Endothelial cell of umbilical vein (primary cell): ENCODE measurements around the gene ITGA2B. TPM values are rescaled to one million over a fixed set of nuclear protein-coding genes. Genes with fewer than 3 reads are reported as not detected.

Source experiments
- BruUV-seq: library from RNA; stranded (reverse); fragments of 400-500 nt; replicated peaks from 2 replicates; lab custom pipeline; 2021; lab: Mats Ljungman, UMichigan
- CTCF ChIA-PET: fragments of 300-600, 350-600 bp; sonication (Branson Sonifier 250); formaldehyde crosslinking; loops from one replicate; lab custom pipeline; 2021; ENCODE audit warnings: antibody characterized with exemption, inconsistent platforms; lab: Charles Lee
- POLR2A ChIA-PET: fragments of 300-600, 350-600 bp; sonication (Branson Sonifier 250); formaldehyde crosslinking; loops from one replicate; lab custom pipeline; 2021; ENCODE audit warnings: antibody characterized with exemption, inconsistent platforms; lab: Charles Lee
- DNase-seq: peaks from one replicate; pipeline ENCODE4 v3.0.0-alpha.2; 2011; ENCODE audit warnings: low read depth, low spot score
- FAIRE-seq: peaks from 2 replicates; lab custom pipeline; 2011; peaks lifted over from hg19 to GRCh38; lab: Jason Lieb, UNC
- H2AFZ ChIP-seq: 2 replicates; pipeline ENCODE4 v1.6.0; 2012; ENCODE audit warnings: low read depth, low read length, control low read depth, inconsistent platforms
- H3K27ac ChIP-seq: 2 replicates; pipeline ENCODE4 v1.5.1; 2011; ENCODE audit warnings: low read depth, mild to moderate bottlenecking, control low read depth, low read length, moderate library complexity; ENCODE audit not compliant: insufficient read depth
- H3K27me3 ChIP-seq, 2 experiments: 2 replicates each; pipeline versions ENCODE4 v1.6.0 to v1.6.1; 2011; ENCODE audit warnings: low read length in 2 of 2, mixed read lengths in 1 of 2; ENCODE audit not compliant: control insufficient read depth in 2 of 2, insufficient read depth in 2 of 2
- H3K36me3 ChIP-seq, 2 experiments: 2 replicates in 1 of 2; 3 replicates in 1 of 2; pipeline ENCODE4 v1.5.1; 2011; ENCODE audit warnings: low read length in 2 of 2, mild to moderate bottlenecking in 1 of 2, moderate library complexity in 1 of 2; ENCODE audit not compliant: control insufficient read depth in 2 of 2, insufficient read depth in 2 of 2; ENCODE audit errors: extremely low read depth in 1 of 2
- H3K4me1 ChIP-seq: 3 replicates; pipeline ENCODE4 v1.5.1; 2011; ENCODE audit warnings: mild to moderate bottlenecking, low read length; ENCODE audit not compliant: control insufficient read depth, insufficient read depth; ENCODE audit errors: extremely low read depth
- H3K4me2 ChIP-seq: 2 replicates; pipeline ENCODE4 v1.6.1; 2011; ENCODE audit warnings: low read length, control low read depth, mixed read lengths; ENCODE audit not compliant: insufficient read depth
- H3K4me3 ChIP-seq, 3 experiments: fragments of 200-600 bp in 1 of 3; sonication (generic), shearing (Covaris generic) in 1 of 3; replicated peaks in 1 of 3; 2 replicates each; pipeline ENCODE4 v1.5.1; 2011 to 2016; ENCODE audit warnings: control low read depth in 3 of 3, low read length in 3 of 3, mild to moderate bottlenecking in 2 of 3, inconsistent platforms in 1 of 3, low read depth in 1 of 3, moderate library complexity in 1 of 3; ENCODE audit not compliant: insufficient read depth in 1 of 3
- H3K79me2 ChIP-seq: 2 replicates; pipeline ENCODE4 v1.6.0; 2012; ENCODE audit warnings: low read length, inconsistent platforms; ENCODE audit not compliant: control insufficient read depth, insufficient read depth
- H3K9ac ChIP-seq: replicated peaks from 2 replicates; pipeline ENCODE3; 2011; ENCODE audit warnings: low read length, control low read depth; ENCODE audit not compliant: insufficient read depth; ENCODE audit errors: extremely low read depth
- H3K9me1 ChIP-seq: replicated peaks from 3 replicates; pipeline ENCODE4 v1.6.0; 2011; ENCODE audit warnings: mild to moderate bottlenecking, low read length; ENCODE audit not compliant: control insufficient read depth, insufficient read depth; ENCODE audit errors: extremely low read depth
- H3K9me3 ChIP-seq: replicated peaks from 2 replicates; pipeline ENCODE4 v1.5.1; 2012; ENCODE audit warnings: low read length, inconsistent platforms; ENCODE audit not compliant: control insufficient read depth, insufficient read depth
- H4K20me1 ChIP-seq: replicated peaks from 2 replicates; pipeline ENCODE3; 2011; ENCODE audit warnings: mild to moderate bottlenecking, low read length; ENCODE audit not compliant: control insufficient read depth, insufficient read depth; ENCODE audit errors: extremely low read depth
- CTCF ChIP-seq, 2 donors: IDR thresholded peaks; 1 replicate in 1 of 2; 2 replicates in 1 of 2; pipeline ENCODE4 v1.5.1; 2011; ENCODE audit warnings: low read length in 2 of 2, mild to moderate bottlenecking in 2 of 2, moderate library complexity in 2 of 2, control low read depth in 1 of 2, inconsistent platforms in 1 of 2, low read depth in 1 of 2; ENCODE audit not compliant: insufficient read depth in 1 of 2; ENCODE audit errors: extremely low read depth in 1 of 2
- EZH2 ChIP-seq: IDR thresholded peaks from 2 replicates; pipeline ENCODE4 v1.6.1; 2012; ENCODE audit warnings: borderline replicate concordance, low read depth, mild to moderate bottlenecking, moderate library complexity, low read length, inconsistent platforms; ENCODE audit not compliant: severe bottlenecking
- FOS ChIP-seq: IDR thresholded peaks from 2 replicates; pipeline ENCODE4 v1.6.1; 2011; ENCODE audit warnings: mild to moderate bottlenecking, low read length, moderate library complexity, borderline replicate concordance; ENCODE audit not compliant: insufficient read depth
- GATA2 ChIP-seq: IDR thresholded peaks from 2 replicates; pipeline ENCODE4 v1.7.0; 2011; ENCODE audit warnings: low read depth, mild to moderate bottlenecking, moderate library complexity, mixed read lengths, low read length; ENCODE audit not compliant: insufficient read length, insufficient read depth
- JUN ChIP-seq: IDR thresholded peaks from 2 replicates; pipeline ENCODE4 v1.6.1; 2011; ENCODE audit warnings: borderline replicate concordance, low read depth; ENCODE audit not compliant: insufficient read length, insufficient read depth
- MAX ChIP-seq: IDR thresholded peaks from 2 replicates; pipeline ENCODE4 v1.6.1; 2011; ENCODE audit not compliant: insufficient read depth, insufficient read length
- MYC ChIP-seq: IDR thresholded peaks from one replicate; pipeline ENCODE4 v1.6.1; 2011; ENCODE audit warnings: mild to moderate bottlenecking, low read depth, low read length
- POLR2A ChIP-seq: IDR thresholded peaks from 2 replicates; pipeline ENCODE4 v1.6.1; 2012; ENCODE audit warnings: low read depth, mild to moderate bottlenecking, control low read depth, low read length
- POLR2AphosphoS5 ChIP-seq: IDR thresholded peaks from 2 replicates; pipeline ENCODE4 v1.6.1; 2012; ENCODE audit warnings: low read depth, mild to moderate bottlenecking, control low read depth, low read length, moderate library complexity; ENCODE audit not compliant: insufficient read depth
- dilution Hi-C: fragments of 300-500 bp; cut with MboI; formaldehyde crosslinking; loops from one replicate; pipeline ENCODE4 v1.15.0; 2019; ENCODE audit warnings: low sequenced_read_pairs; ENCODE audit not compliant: extremely low pct_ligation_motif_present
- intact Hi-C: fragments of 100-400 bp; cut with micrococcal nuclease; formaldehyde crosslinking; loops from one replicate; pipeline ENCODE4 v1.10.0; 2022
- polyA plus RNA-seq, 4 experiments: library from polyadenylated mRNA; depleted of rRNA in 3 of 4; stranded (reverse) in 3 of 4; unstranded in 1 of 4; fragments of >200 nt; gene quantifications; 2 replicates each; pipeline versions ENCODE4 v1.2.1 to v1.2.3, GENCODE V29; 2011 to 2012; ENCODE audit warnings: missing spikeins in 1 of 4
- total RNA-seq: library from RNA; stranded (reverse); gene quantifications from 2 replicates; pipeline ENCODE4 v1.2.3, GENCODE V29; 2021

The ITGA2B gene
- total and polyA plus RNA-seq, 2 donors (not counting 3 experiments of a cell fraction or from before 2014, with no cell fraction given): 0.26 to 0.82 TPM

GRCh38 chr17:44361292-44362260 lies 27.9 kb downstream of the ITGA2B start:
- H3K36me3 ChIP-seq: no peaks in the 10 kb centered on the region
- H4K20me1 ChIP-seq: no peaks in the 10 kb centered on the region
- H2AFZ ChIP-seq: no peak overlapping the region
- dilution Hi-C loops: no loop called here
- POLR2A ChIA-PET: interaction anchor here (0.9 kb wide), 1 partner anchor 9 kb away, joined by 3 read pairs; no protein-coding TSS in a partner anchor
- DNase-seq: no peak
- TF ChIP-seq MYC: no peak
- TF ChIP-seq POLR2A: no peak
- no peak for TF ChIP-seq CTCF (IDR thresholded peaks at IDR 0.05; ENCODE audit: extremely low read depth in 1 of 2, insufficient read depth in 1 of 2, low read depth in 1 of 2, low read length in 2 of 2)
- TF ChIP-seq POLR2AphosphoS5: no peak
- TF ChIP-seq FOS: no peak
- TF ChIP-seq GATA2: no peak
- no peak for TF ChIP-seq EZH2
- TF ChIP-seq JUN: no peak
- no peak for TF ChIP-seq MAX
- no peaks in the 10 kb centered on the region for H3K9me1 ChIP-seq
- H3K27me3 ChIP-seq: peaks cover 3 to 5% of the 10 kb centered on the region in 2 experiments
- H3K4me1 ChIP-seq: peaks cover 5% of the 10 kb centered on the region
- BruUV-seq: no TSS peak
- CTCF ChIA-PET: interaction anchor here (0.9 to 4.1 kb wide), 7 partner anchors 8 to 162 kb away, joined by 3 to 39 read pairs (median 5); partner anchors contain the start of gene GRN
- H3K9ac ChIP-seq: no peak overlapping the region
- intact Hi-C loops: no loop called here
- H3K4me2 ChIP-seq: no peak overlapping the region
- H3K27ac ChIP-seq: no peak overlapping the region
- no peak for FAIRE-seq
- no peaks in the 10 kb centered on the region for H3K79me2 ChIP-seq
- no peaks in the 10 kb centered on the region for H3K9me3 ChIP-seq
- no peak overlapping the region for H3K4me3 ChIP-seq
